Thoracic aorta (tissue), 2 donors: ENCODE measurements around the gene PHF21A. TPM values are rescaled to one million over a fixed set of nuclear protein-coding genes. Genes with fewer than 3 reads are reported as not detected.
"Not testable (repeated sequence)": the region's sequence is repeated elsewhere in the genome, so short reads cannot be mapped to it uniquely, and the experiment has no call there.

Source experiments
- ATAC-seq: fragments of 150-250 bp; one replicate; pipeline ENCODE4 v1.8.0; 2017; ENCODE audit warnings: low read depth; ENCODE audit not compliant: insufficient number of reproducible peaks, low FRiP score
- DNase-seq: peaks from one replicate; pipeline ENCODE4 v3.0.0-alpha.2; 2020; ENCODE audit warnings: low spot score
- H3K27ac ChIP-seq, 2 donors: fragments of 200-600 bp; sonication (generic); 1 replicate in 1 of 2; 2 replicates in 1 of 2; pipeline ENCODE4 v1.5.1; 2016; ENCODE audit warnings: mild to moderate bottlenecking in 2 of 2, moderate library complexity in 2 of 2
- H3K27me3 ChIP-seq: fragments of 200-600 bp; sonication (generic); replicated peaks from 2 replicates; pipeline ENCODE4 v1.6.0; 2016; ENCODE audit warnings: mild to moderate bottlenecking; ENCODE audit not compliant: insufficient read depth
- H3K36me3 ChIP-seq: fragments of 200-600 bp; sonication (generic); one replicate; pipeline ENCODE4 v1.5.1; 2016
- H3K4me1 ChIP-seq, 2 donors: fragments of 200-600 bp; sonication (generic); 1 replicate in 1 of 2; 2 replicates in 1 of 2; pipeline versions ENCODE4 v1.5.1 to v1.6.0; 2016; ENCODE audit warnings: low read depth in 2 of 2, mild to moderate bottlenecking in 1 of 2; ENCODE audit not compliant: control insufficient read depth in 1 of 2
- H3K4me3 ChIP-seq: fragments of 200-600 bp; sonication (generic); 2 replicates; pipeline ENCODE4 v1.5.1; 2016; ENCODE audit warnings: mild to moderate bottlenecking
- H3K9me3 ChIP-seq: fragments of 200-600 bp; sonication (generic); 2 replicates; pipeline ENCODE4 v1.5.1; 2016
- total RNA-seq, 2 donors: library from RNA; depleted of rRNA; stranded (reverse); fragments of >200 nt; gene quantifications; one replicate each; pipeline versions ENCODE4 v1.1.0 to v1.2.3, GENCODE V29; 2016
- TF ChIP-seq, protein P1 (sequence below): fragments of 200-600 bp; sonication (generic); IDR thresholded peaks from one replicate; pipeline ENCODE4 v1.5.1; 2019; ENCODE audit warnings: antibody characterized with exemption

The PHF21A gene
- total RNA-seq, 2 donors from 2014 or later, result 62.3 to 104 TPM

DNA sequence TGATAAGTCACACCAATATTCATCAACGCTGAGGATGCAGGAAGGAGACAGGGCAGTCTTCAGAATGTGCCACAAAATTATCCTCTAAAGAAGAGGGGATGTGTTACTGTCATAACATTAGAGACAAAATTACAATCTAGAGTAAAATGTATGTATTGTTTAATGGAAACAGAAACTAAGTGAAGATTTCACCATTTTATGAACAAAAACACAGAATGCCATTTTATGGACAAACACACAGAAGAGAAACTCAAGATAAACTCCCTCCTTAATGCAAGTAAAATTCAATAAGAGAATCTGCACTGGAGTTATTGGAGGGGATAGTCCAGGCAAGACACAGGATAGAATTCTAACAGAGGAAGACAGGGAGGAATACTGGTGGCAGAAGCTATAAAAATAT, 136.0 kb downstream of the PHF21A start:
- TF ChIP-seq, protein P1, sequence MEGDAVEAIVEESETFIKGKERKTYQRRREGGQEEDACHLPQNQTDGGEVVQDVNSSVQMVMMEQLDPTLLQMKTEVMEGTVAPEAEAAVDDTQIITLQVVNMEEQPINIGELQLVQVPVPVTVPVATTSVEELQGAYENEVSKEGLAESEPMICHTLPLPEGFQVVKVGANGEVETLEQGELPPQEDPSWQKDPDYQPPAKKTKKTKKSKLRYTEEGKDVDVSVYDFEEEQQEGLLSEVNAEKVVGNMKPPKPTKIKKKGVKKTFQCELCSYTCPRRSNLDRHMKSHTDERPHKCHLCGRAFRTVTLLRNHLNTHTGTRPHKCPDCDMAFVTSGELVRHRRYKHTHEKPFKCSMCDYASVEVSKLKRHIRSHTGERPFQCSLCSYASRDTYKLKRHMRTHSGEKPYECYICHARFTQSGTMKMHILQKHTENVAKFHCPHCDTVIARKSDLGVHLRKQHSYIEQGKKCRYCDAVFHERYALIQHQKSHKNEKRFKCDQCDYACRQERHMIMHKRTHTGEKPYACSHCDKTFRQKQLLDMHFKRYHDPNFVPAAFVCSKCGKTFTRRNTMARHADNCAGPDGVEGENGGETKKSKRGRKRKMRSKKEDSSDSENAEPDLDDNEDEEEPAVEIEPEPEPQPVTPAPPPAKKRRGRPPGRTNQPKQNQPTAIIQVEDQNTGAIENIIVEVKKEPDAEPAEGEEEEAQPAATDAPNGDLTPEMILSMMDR, result no peak
- no peaks in the 10 kb centered on the region for H3K36me3 ChIP-seq
- H3K27ac ChIP-seq, result no peak overlapping the region
- DNase-seq (no peak), ATAC-seq (no peak)
- H3K4me1 ChIP-seq, result peaks cover 4 to 19% of the 10 kb centered on the region in 2 donors
- H3K4me3 ChIP-seq, result no peak overlapping the region
- H3K9me3 ChIP-seq, result no peaks in the 10 kb centered on the region
- no peaks in the 10 kb centered on the region for H3K27me3 ChIP-seq

- Histone ChIP-seq H3K4me3 (no peak overlapping the region), H3K9me3 (no peaks in the 10 kb centered on the region), H3K27ac (no peak overlapping the region), H3K27me3 (no peaks in the 10 kb centered on the region), H3K36me3 (peaks cover 2% of the 10 kb centered on the region), H3K4me1 (peaks cover 4 to 19% of the 10 kb centered on the region in 2 donors)
- TF ChIP-seq, protein P1, result no peak
- ATAC-seq, result no peak
- DNase-seq, result no peak
These were observed 137.1 kb downstream of the PHF21A start for GRCh38 chr11:45984192-45984591.

- no peak for ATAC-seq
- no peak for DNase-seq
These were observed 137.8 kb downstream of the PHF21A start for GRCh38 chr11:45983471-45983845.

GRCh38 chr11:45982656-45983470, 138.4 kb downstream of the PHF21A start:
- TF ChIP-seq, protein P1, result no peak
- H3K27ac ChIP-seq, result peak overlapping the region in 1 of 2 donors; percentile 23
- peak; percentile 42 for DNase-seq

More at GRCh38 chr11:45983471-45983845, 137.8 kb downstream of the PHF21A start:
- peak overlapping the region in 1 of 2 donors; percentile 23 for H3K27ac ChIP-seq
- peaks cover 9% of the 10 kb centered on the region for H3K36me3 ChIP-seq
- TF ChIP-seq, protein P1, result no peak
- H3K4me1 ChIP-seq, result peaks cover 4 to 19% of the 10 kb centered on the region in 2 donors
- no peak overlapping the region for H3K4me3 ChIP-seq
- no peaks in the 10 kb centered on the region for H3K27me3 ChIP-seq
- no peaks in the 10 kb centered on the region for H3K9me3 ChIP-seq

GRCh38 chr11:45981826-45982225, 139.4 kb downstream of the PHF21A start:
- not testable (repeated sequence) for H3K36me3 ChIP-seq, H3K9me3 ChIP-seq, DNase-seq, ATAC-seq, H3K4me3 ChIP-seq, H3K27me3 ChIP-seq, H3K27ac ChIP-seq
- peaks cover 4 to 19% of the 10 kb centered on the region in 2 donors for H3K4me1 ChIP-seq

More at GRCh38 chr11:45982656-45983470, 138.4 kb downstream of the PHF21A start:
- Histone ChIP-seq H3K9me3 (no peaks in the 10 kb centered on the region), H3K27me3 (no peaks in the 10 kb centered on the region), H3K36me3 (peaks cover 9% of the 10 kb centered on the region), H3K4me1 (peaks cover 4 to 19% of the 10 kb centered on the region in 2 donors), H3K4me3 (peak overlapping the region; percentile 25)
- ATAC-seq, result peak; percentile 43
